DND-41 (cell line): ENCODE data around the gene ITGB2.

Experiments used
- EZH2 ChIP-seq: IDR thresholded peaks from 3 replicates; pipeline ENCODE4 v1.6.1; 2012; ENCODE audit warnings: borderline replicate concordance, low read depth, mild to moderate bottlenecking, moderate library complexity, low read length, inconsistent platforms; ENCODE audit not compliant: severe bottlenecking
- TF ChIP-seq, protein P1 (sequence below): IDR thresholded peaks from 2 replicates; pipeline ENCODE4 v1.5.1; 2012; ENCODE audit warnings: borderline replicate concordance, low read length, moderate library complexity, mild to moderate bottlenecking; ENCODE audit not compliant: poor library complexity, severe bottlenecking; ENCODE audit errors: extremely low read depth

DNA sequence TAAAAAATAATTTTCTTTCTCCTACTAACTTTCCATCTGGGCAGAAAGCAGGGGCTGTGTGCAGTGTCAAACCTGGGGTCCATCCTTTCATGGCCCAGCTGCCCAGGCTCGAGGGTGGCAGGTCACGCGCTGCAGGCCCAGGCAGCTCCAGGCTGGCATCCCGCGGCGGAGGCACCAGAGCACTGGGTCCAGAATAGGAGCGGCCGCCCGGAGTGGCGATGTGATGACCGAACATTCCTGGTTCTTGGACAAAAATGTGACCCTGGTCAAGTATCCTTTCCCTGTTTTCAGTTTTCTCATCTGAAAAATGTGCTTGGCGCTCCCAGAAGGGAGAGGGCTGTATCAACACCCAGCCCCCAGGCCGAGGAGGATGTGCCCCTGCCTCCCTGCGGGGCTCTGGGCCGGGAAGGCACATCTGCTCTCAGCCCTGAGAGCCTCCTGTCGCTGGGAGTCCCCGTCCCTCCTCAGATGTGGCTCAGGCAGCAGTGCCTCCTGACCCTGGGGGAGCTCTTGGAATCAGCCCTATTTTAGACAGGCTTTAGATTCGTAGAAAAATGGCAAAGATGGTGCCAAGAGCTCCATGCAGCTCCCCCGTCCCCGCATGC is 48.5 kb upstream of the ITGB2 start:
- TF ChIP-seq, protein P1, sequence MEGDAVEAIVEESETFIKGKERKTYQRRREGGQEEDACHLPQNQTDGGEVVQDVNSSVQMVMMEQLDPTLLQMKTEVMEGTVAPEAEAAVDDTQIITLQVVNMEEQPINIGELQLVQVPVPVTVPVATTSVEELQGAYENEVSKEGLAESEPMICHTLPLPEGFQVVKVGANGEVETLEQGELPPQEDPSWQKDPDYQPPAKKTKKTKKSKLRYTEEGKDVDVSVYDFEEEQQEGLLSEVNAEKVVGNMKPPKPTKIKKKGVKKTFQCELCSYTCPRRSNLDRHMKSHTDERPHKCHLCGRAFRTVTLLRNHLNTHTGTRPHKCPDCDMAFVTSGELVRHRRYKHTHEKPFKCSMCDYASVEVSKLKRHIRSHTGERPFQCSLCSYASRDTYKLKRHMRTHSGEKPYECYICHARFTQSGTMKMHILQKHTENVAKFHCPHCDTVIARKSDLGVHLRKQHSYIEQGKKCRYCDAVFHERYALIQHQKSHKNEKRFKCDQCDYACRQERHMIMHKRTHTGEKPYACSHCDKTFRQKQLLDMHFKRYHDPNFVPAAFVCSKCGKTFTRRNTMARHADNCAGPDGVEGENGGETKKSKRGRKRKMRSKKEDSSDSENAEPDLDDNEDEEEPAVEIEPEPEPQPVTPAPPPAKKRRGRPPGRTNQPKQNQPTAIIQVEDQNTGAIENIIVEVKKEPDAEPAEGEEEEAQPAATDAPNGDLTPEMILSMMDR, result no peak
- TF ChIP-seq EZH2, result no peak
